NB4 (cell line): ENCODE results near the gene HTR4.

ENCODE experiments used
- DNase-seq: peaks from one replicate; pipeline ENCODE4 v3.0.0; 2010; ENCODE audit warnings: low read depth
- H3K4me3 ChIP-seq: one replicate; pipeline ENCODE4 v1.5.1; 2011; ENCODE audit warnings: mild to moderate bottlenecking, low read depth, low read length, moderate library complexity
- MYC ChIP-seq: IDR thresholded peaks from 2 replicates; pipeline ENCODE4 v1.6.1; 2011; ENCODE audit warnings: low read depth, low read length
- POLR2A ChIP-seq: IDR thresholded peaks from 2 replicates; pipeline ENCODE4 v1.6.1; 2011; ENCODE audit warnings: mild to moderate bottlenecking; ENCODE audit not compliant: insufficient read length; ENCODE audit errors: extremely low read depth
- TF ChIP-seq, protein P1 (sequence below): IDR thresholded peaks from one replicate; pipeline ENCODE4 v1.5.1; 2012; ENCODE audit warnings: low read depth, low read length
- TF ChIP-seq, protein P2 (sequence below): IDR thresholded peaks from 2 replicates; pipeline ENCODE4 v1.6.1; 2011; ENCODE audit warnings: low read depth, low read length

HTR4 gene

DNA sequence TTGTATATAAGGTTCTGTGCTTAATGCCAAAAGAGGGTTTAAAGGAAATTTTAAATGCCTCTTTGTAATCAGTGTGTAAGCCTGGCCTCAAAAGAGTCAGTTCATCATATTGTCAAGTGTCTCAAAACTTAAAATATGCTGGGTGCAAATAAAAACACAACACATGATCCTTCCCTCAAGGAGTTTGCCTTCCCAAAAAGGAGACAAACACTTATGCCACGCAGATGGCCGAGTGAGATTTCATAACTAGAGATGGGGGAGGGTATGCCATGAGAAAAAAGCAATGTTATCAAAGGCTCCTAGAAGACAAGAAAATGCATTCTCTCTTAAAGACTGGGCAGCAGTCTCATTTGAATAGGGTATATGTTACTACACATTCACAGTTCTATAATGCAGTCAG, 215.4 kb downstream of the HTR4 start:
- H3K4me3 ChIP-seq = no peak overlapping the region
- DNase-seq = no peak
- no peak for TF ChIP-seq MYC
- TF ChIP-seq, protein P1, sequence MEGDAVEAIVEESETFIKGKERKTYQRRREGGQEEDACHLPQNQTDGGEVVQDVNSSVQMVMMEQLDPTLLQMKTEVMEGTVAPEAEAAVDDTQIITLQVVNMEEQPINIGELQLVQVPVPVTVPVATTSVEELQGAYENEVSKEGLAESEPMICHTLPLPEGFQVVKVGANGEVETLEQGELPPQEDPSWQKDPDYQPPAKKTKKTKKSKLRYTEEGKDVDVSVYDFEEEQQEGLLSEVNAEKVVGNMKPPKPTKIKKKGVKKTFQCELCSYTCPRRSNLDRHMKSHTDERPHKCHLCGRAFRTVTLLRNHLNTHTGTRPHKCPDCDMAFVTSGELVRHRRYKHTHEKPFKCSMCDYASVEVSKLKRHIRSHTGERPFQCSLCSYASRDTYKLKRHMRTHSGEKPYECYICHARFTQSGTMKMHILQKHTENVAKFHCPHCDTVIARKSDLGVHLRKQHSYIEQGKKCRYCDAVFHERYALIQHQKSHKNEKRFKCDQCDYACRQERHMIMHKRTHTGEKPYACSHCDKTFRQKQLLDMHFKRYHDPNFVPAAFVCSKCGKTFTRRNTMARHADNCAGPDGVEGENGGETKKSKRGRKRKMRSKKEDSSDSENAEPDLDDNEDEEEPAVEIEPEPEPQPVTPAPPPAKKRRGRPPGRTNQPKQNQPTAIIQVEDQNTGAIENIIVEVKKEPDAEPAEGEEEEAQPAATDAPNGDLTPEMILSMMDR = no peak
- TF ChIP-seq, protein P2, sequence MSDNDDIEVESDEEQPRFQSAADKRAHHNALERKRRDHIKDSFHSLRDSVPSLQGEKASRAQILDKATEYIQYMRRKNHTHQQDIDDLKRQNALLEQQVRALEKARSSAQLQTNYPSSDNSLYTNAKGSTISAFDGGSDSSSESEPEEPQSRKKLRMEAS = no peak
- no peak for TF ChIP-seq POLR2A

DNA sequence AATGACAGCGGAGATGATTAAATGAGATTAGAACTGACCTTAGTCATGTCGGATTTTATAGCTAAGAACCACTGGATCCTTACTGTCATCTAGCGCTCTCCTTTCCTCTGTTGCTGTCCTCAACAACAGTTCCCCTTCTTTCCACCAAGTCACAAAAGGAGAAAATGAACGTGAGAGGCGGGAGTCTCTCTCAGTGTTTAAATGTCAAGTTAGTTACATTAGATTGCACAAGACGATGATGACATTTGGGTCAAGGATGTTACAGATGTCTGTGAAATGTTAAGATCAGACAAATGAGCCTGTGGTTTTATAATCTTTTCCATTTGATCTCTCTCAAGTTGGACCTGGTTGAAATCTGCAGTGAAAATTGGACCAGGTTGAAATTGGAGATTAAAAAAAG, 217.1 kb downstream of the HTR4 start:
- no peak overlapping the region for H3K4me3 ChIP-seq
- no peak for TF ChIP-seq POLR2A
- TF ChIP-seq, protein P2 = no peak
- TF ChIP-seq, protein P1 = no peak
- no peak for TF ChIP-seq MYC
- peak; percentile 24 for DNase-seq

DNA sequence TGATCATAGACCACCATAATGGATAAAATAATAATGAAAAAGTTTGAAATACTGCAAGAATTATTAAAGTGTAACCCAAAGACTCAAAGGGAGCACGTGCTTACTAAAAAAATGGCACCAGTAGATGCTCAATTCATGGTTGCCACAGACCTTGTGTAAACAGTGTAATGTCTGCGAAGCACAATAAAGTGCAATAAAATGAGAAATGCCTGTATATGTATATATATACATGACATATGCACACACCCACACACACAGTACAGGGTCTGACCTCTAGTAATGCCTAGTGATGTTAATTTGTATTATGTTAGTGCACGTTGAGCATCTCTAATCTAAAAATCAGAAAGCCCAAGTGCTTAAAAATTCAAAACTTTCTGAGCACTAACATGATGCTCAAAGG, 218.3 kb downstream of the HTR4 start:
- no peak overlapping the region for H3K4me3 ChIP-seq
- DNase-seq = no peak
- TF ChIP-seq MYC (no peak), POLR2A (no peak)
- TF ChIP-seq, protein P2 = no peak
- TF ChIP-seq, protein P1 = no peak

DNA sequence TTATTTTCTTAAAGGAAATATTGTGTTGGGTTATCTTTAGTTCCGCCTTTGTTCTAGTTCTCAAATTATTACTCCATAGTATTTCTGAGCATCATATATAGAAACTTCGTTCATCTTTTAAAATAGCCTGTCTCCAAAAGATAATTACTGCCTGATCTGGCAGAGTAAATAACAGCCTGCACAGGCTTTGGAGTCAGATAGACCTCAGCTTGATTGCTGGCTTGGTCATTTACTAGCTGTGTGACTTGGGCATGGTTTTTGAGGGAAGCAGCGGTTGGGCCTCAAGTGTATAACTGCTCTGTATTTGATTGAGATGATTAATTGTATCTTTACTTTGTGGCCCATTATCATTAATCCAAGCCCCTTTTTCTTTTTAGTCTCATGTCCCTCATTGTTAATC, 220.5 kb downstream of the HTR4 start:
- no peak for DNase-seq
- TF ChIP-seq, protein P1 = no peak
- no peak for TF ChIP-seq POLR2A
- TF ChIP-seq MYC = no peak
- TF ChIP-seq, protein P2 = no peak
- H3K4me3 ChIP-seq = no peak overlapping the region
